ENCODE data around the gene TLX3. TPM values are rescaled to one million over a fixed set of nuclear protein-coding genes. Genes with fewer than 3 reads are reported as not detected.

The TLX3 gene
- total and polyA plus RNA-seq, 2 of the 4 experiments (the other 2 are of a cell fraction) = not detected

- ATAC-seq (ENCODE audit: low read depth) = no peak
- intact Hi-C loops (cut with micrococcal nuclease) = loop anchor here (5.0 kb wide), 1 partner anchor 703 kb away; no protein-coding TSS in a partner anchor
Observed at GRCh38 chr5:171340491-171340890, 31.4 kb downstream of the TLX3 start.

More at GRCh38 chr5:171340491-171340890, 31.4 kb downstream of the TLX3 start:
- no TSS peak for BruUV-seq (replicated peaks)
- no peak overlapping the region for H3K4me3 ChIP-seq (ENCODE audit: insufficient read depth, low read depth, low read length)
- no peak overlapping the region for H2AK9ac ChIP-seq (replicated peaks; ENCODE audit: low read depth, low read length, poor library complexity)
- no peaks in the 10 kb centered on the region for H4K20me1 ChIP-seq (ENCODE audit: insufficient read depth, low read length)
- H2BK20ac ChIP-seq (ENCODE audit: low read depth, low read length) = no peak overlapping the region
- dilution Hi-C loops (cut with HindIII; ENCODE audit: low sequenced_read_pairs, unreplicated experiment) (no loop called here), in situ Hi-C loops (cut with MboI; ENCODE audit: low sequenced_read_pairs) (loop anchor here (5.0 to 25.0 kb wide), 2 partner anchors 353 to 528 kb away; no protein-coding TSS in a partner anchor)
- H3K9ac ChIP-seq (ENCODE audit: low read depth, low read length) = no peak overlapping the region
- no peak overlapping the region for H3K14ac ChIP-seq (replicated peaks; ENCODE audit: low read depth, low read length)
- H3K36me3 ChIP-seq (ENCODE audit: control insufficient read depth, insufficient read depth, low read length) = no peaks in the 10 kb centered on the region
- H3K79me1 ChIP-seq (ENCODE audit: low read depth in 1 of 2, low read length in 2 of 2) = no peaks in the 10 kb centered on the region
- no peak overlapping the region for H2BK15ac ChIP-seq (ENCODE audit: low read depth, low read length)
- no peak overlapping the region for H3K56ac ChIP-seq (ENCODE audit: extremely low read depth, insufficient read depth, low read length)
- CTCF ChIA-PET = no interaction called here
- H4K91ac ChIP-seq (ENCODE audit: insufficient read depth, low read depth, low read length) = no peak overlapping the region
- no peak overlapping the region for H3K4ac ChIP-seq (ENCODE audit: low read depth, low read length)
- peaks cover 11% of the 10 kb centered on the region for H3K27me3 ChIP-seq (ENCODE audit: control insufficient read depth, insufficient read depth, low read length)
- no peaks in the 10 kb centered on the region for H3K4me1 ChIP-seq (ENCODE audit: control insufficient read depth, insufficient read depth, low read length)
- no peak overlapping the region for H3K4me2 ChIP-seq (ENCODE audit: low read depth, low read length)
- 70% methylated on average over 2 of the region's 6 CpGs; no CpG with 5 or more reads in 1 of the 2 experiments for WGBS, 2 experiments (ENCODE audit: extremely low coverage in 2 of 2, insufficient read length in 1 of 2)
- POLR2A ChIA-PET (ENCODE audit: unreplicated experiment) = no interaction called here
- no peak overlapping the region for H2BK120ac ChIP-seq (ENCODE audit: low read depth, low read length)
- no peak overlapping the region for H2BK5ac ChIP-seq (ENCODE audit: low read depth, low read length, poor library complexity, severe bottlenecking)
- H3K9me3 ChIP-seq (ENCODE audit: control insufficient read depth, insufficient read depth, low read length) = no peaks in the 10 kb centered on the region
- H3K9me1 ChIP-seq (ENCODE audit: insufficient read depth, low read length) = no peaks in the 10 kb centered on the region
- H4K8ac ChIP-seq (ENCODE audit: low read depth in 2 of 2, low read length in 2 of 2) = no peak overlapping the region
- TF ChIP-seq FOS (IDR thresholded peaks at IDR 0.05; ENCODE audit: low read depth, low read length) (no peak), BHLHE40 (IDR thresholded peaks at IDR 0.05; ENCODE audit: low read depth, low read length) (no peak), RAD21 (IDR thresholded peaks at IDR 0.05; ENCODE audit: low read length) (no peak), MAFK (IDR thresholded peaks at IDR 0.05; ENCODE audit: low read depth, low read length) (no peak), USF2 (IDR thresholded peaks at IDR 0.05; ENCODE audit: low read depth, low read length) (no peak), CHD1 (IDR thresholded peaks at IDR 0.05; ENCODE audit: low read depth, low read length) (no peak), SMC3 (IDR thresholded peaks at IDR 0.05; ENCODE audit: low read depth, low read length) (no peak), MAZ (IDR thresholded peaks at IDR 0.05; ENCODE audit: borderline replicate concordance, low read depth, low read length) (no peak), ELK1 (IDR thresholded peaks at IDR 0.05; ENCODE audit: borderline replicate concordance, low read depth, low read length) (no peak), CEBPB (IDR thresholded peaks at IDR 0.05; ENCODE audit: low read depth, low read length) (no peak), RCOR1 (IDR thresholded peaks at IDR 0.05; ENCODE audit: insufficient replicate concordance, low read length) (no peak), POLR2A (IDR thresholded peaks at IDR 0.05; ENCODE audit: low read depth, low read length) (no peak), RFX5 (IDR thresholded peaks at IDR 0.05; ENCODE audit: low read depth, low read length) (no peak)
- H3K27ac ChIP-seq (ENCODE audit: insufficient read depth, low read length) = no peak overlapping the region
- no peak for DNase-seq
- no peak overlapping the region for H3K23ac ChIP-seq (ENCODE audit: low read depth, low read length)
- no peak overlapping the region for H4K5ac ChIP-seq (ENCODE audit: low read depth, low read length)
- H2AK5ac ChIP-seq (ENCODE audit: low read depth, low read length) = no peak overlapping the region
- H2AFZ ChIP-seq (replicated peaks; ENCODE audit: low read length, poor library complexity) = no peak overlapping the region
- no peak overlapping the region for H3K18ac ChIP-seq (ENCODE audit: low read depth, low read length)
